Ovary (tissue), 9 donors: ENCODE data around the gene EPS8. TPM values are rescaled to one million over a fixed set of nuclear protein-coding genes. Genes with fewer than 3 reads are reported as not detected.

ENCODE experiments used
- DNase-seq, 5 donors: peaks; one replicate each; pipeline ENCODE4 v3.0.0-alpha.2; 2019 to 2020
- H3K27ac ChIP-seq, 2 donors: fragments of 200-600 bp; one replicate each; pipeline versions ENCODE4 v1.5.1 to v1.8.0; 2019 to 2022
- H3K27me3 ChIP-seq: fragments of 200-600 bp; one replicate; pipeline ENCODE4 v1.8.0; 2022
- H3K36me3 ChIP-seq: fragments of 200-600 bp; sonication (generic); one replicate; pipeline ENCODE4 v1.5.1; 2019
- H3K4me1 ChIP-seq: one replicate; pipeline ENCODE4 v1.8.1; 2013; ENCODE audit warnings: mild to moderate bottlenecking, moderate library complexity; ENCODE audit not compliant: insufficient read depth
- H3K4me3 ChIP-seq: fragments of 200-600 bp; sonication (generic); one replicate; pipeline ENCODE4 v1.5.1; 2017
- H3K9me3 ChIP-seq, 2 donors: fragments of 200-600 bp in 1 of 2; sonication (generic) in 1 of 2; one replicate each; pipeline versions ENCODE4 v1.5.1 to v1.8.1; 2013 to 2019; ENCODE audit warnings: mild to moderate bottlenecking in 1 of 2, moderate library complexity in 1 of 2
- CTCF ChIP-seq, 3 donors: fragments of 450-650 bp in 2 of 3; fragments of 200-600 bp in 1 of 3; IDR thresholded peaks; one replicate each; pipeline versions ENCODE4 v1.5.1 to v1.8.0; 2016 to 2022; ENCODE audit warnings: antibody characterized with exemption in 3 of 3, mild to moderate bottlenecking in 1 of 3
- EP300 ChIP-seq: sonication (generic); formaldehyde crosslinking; IDR thresholded peaks from one replicate; pipeline ENCODE4 v1.6.1; 2017; ENCODE audit warnings: antibody characterized with exemption
- POLR2A ChIP-seq: fragments of 450-650 bp; IDR thresholded peaks from one replicate; pipeline ENCODE4 v1.6.1; 2017; ENCODE audit warnings: antibody characterized with exemption, mild to moderate bottlenecking, moderate library complexity
- WGBS, 3 donors: extraction: QIAGEN DNeasy Blood & Tissue Kit in 1 of 3; methylation state at CpG; one replicate each; pipeline versions ENCODE4 v1.1.5 to v1.1.7; 2013 to 2017; 5-methylcytosine and 5-hydroxymethylcytosine counted together
- intact Hi-C, 4 donors: fragments of 100-400 bp; cut with DNase I; formaldehyde crosslinking; loops; one replicate each; pipeline versions ENCODE4 v1.11.0 to v1.15.1; 2022 to 2023
- polyA plus RNA-seq, 2 donors: library from polyadenylated mRNA; stranded (reverse); fragments of 200-250 nt in 1 of 2; fragments of 350-450 nt in 1 of 2; fragmentation: Illumina TruSeq in 1 of 2; extraction: RNeasy Lipid Tissue Mini Kit (QIAGEN cat#74804) in 1 of 2; gene quantifications; one replicate each; pipeline ENCODE4 v1.2.3, GENCODE V29; 2013 to 2014
- total RNA-seq, 7 donors: library from RNA; depleted of rRNA in 2 of 7; stranded (reverse); fragments of >200 nt in 2 of 7; fragmentation: NEBNext Ultra II Directional in 3 of 7; extraction: Animal tissue kit (Norgen Biotek cat#: 25700) in 3 of 7; gene quantifications; one replicate each; pipeline versions ENCODE4 v1.1.0 to v1.2.4, GENCODE V29; 2016 to 2023
- donor health status: DM: no; HTN: no; CAD: no; lungs with moderate emphysema.
- donor health status: DM: no; HTN: no; CAD: no.
- donor health status: Bipolar disorder and iron deficiency.
- donor health status: DM: yes; HTN: yes; CAD: no.
- donor health status: DM: no; HTN: no; CAD: no.
- donor health status: DM: yes; HTN: yes; CAD: no.

Gene EPS8
- total and polyA plus RNA-seq, 9 donors, result 56.2 to 94.9 (median 77.4) TPM

GRCh38 chr12:15782667-15783066 lies 6.5 kb downstream of the EPS8 start:
- H3K36me3 ChIP-seq, result no peaks in the 10 kb centered on the region
- H3K27ac ChIP-seq, result no peak overlapping the region
- TF ChIP-seq EP300 (no peak), POLR2A (no peak), CTCF (IDR thresholded peaks at IDR 0.05) (no peak)
- no peaks in the 10 kb centered on the region for H3K27me3 ChIP-seq
- no peaks in the 10 kb centered on the region for H3K9me3 ChIP-seq
- H3K4me3 ChIP-seq, result no peak overlapping the region
- intact Hi-C loops, result loop anchor here in 1 of 4 donors (10.0 kb wide), 1 partner anchor 148 kb away; no protein-coding TSS in a partner anchor
- H3K4me1 ChIP-seq, result peaks cover 7% of the 10 kb centered on the region
- 83 to 91% (median 84%) methylated on average over 8 of the region's 8 CpGs for WGBS, 3 donors
- DNase-seq, result no peak

GRCh38 chr12:15779925-15780324 lies 9.3 kb downstream of the EPS8 start:
- no peak for TF ChIP-seq CTCF (IDR thresholded peaks at IDR 0.05)
- TF ChIP-seq EP300, result no peak
- no peak for TF ChIP-seq POLR2A
- H3K27ac ChIP-seq, result no peak overlapping the region

GRCh38 chr12:15778126-15778525 lies 11.1 kb downstream of the EPS8 start:
- Histone ChIP-seq H3K4me3 (no peak overlapping the region), H3K4me1 (peaks cover 9% of the 10 kb centered on the region), H3K36me3 (no peaks in the 10 kb centered on the region), H3K27me3 (no peaks in the 10 kb centered on the region), H3K9me3 (no peaks in the 10 kb centered on the region), H3K27ac (no peak overlapping the region)
- no peak for TF ChIP-seq EP300
- no peak for TF ChIP-seq CTCF (IDR thresholded peaks at IDR 0.05)
- TF ChIP-seq POLR2A, result no peak
- intact Hi-C loops, result no loop called here
- 50 to 58% (median 58%) methylated on average over 3 of the region's 3 CpGs for WGBS, 3 donors
- DNase-seq, result no peak

More at GRCh38 chr12:15779925-15780324, 9.3 kb downstream of the EPS8 start:
- Histone ChIP-seq H3K9me3 (no peaks in the 10 kb centered on the region), H3K36me3 (no peaks in the 10 kb centered on the region), H3K27me3 (no peaks in the 10 kb centered on the region), H3K4me3 (no peak overlapping the region), H3K4me1 (peaks cover 9% of the 10 kb centered on the region)
- intact Hi-C loops, result loop anchor here in 1 of 4 donors (10.0 kb wide), 1 partner anchor 145 kb away; no protein-coding TSS in a partner anchor
- no peak for DNase-seq
- WGBS, 3 donors, result 45 to 61% (median 47%) methylated on average over 2 of the region's 2 CpGs

GRCh38 chr12:15777355-15778012 lies 11.7 kb downstream of the EPS8 start:
- H3K27me3 ChIP-seq, result no peaks in the 10 kb centered on the region
- peaks cover 9% of the 10 kb centered on the region for H3K4me1 ChIP-seq
- DNase-seq, result no peak
- 38 to 43% (median 38%) methylated on average over 3 of the region's 3 CpGs for WGBS, 3 donors
- H3K36me3 ChIP-seq, result no peaks in the 10 kb centered on the region
- no peak overlapping the region for H3K27ac ChIP-seq
- H3K4me3 ChIP-seq, result no peak overlapping the region
- intact Hi-C loops, result no loop called here
- TF ChIP-seq EP300 (no peak), CTCF (IDR thresholded peaks at IDR 0.05) (no peak), POLR2A (no peak)
- no peaks in the 10 kb centered on the region for H3K9me3 ChIP-seq
